SK-N-SH (cell line): ENCODE results near the gene GALNT8. TPM values are rescaled to one million over a fixed set of nuclear protein-coding genes. Genes with fewer than 3 reads are reported as not detected.

Experiments used
- CTCF ChIA-PET: fragments of 300-600, 350-600 bp; formaldehyde crosslinking; extraction: SDS; loops from one replicate; lab custom pipeline; 2021; lab: Yijun Ruan, JAX
- POLR2A ChIA-PET: fragments of 350-600 bp; sonication (Branson Sonifier 250); formaldehyde crosslinking; extraction: SDS; loops from one replicate; lab custom pipeline; 2020; ENCODE audit warnings: antibody characterized with exemption, inconsistent platforms; lab: Yijun Ruan, JAX
- DNase-seq: peaks from one replicate; pipeline ENCODE4 v3.0.0; 2012
- H2AFZ ChIP-seq: fragments of 200-600 bp; sonication (generic); 2 replicates; pipeline ENCODE4 v1.8.1; 2016; ENCODE audit warnings: antibody characterized with exemption, mild to moderate bottlenecking, low read depth
- H3F3A ChIP-seq: fragments of 200-600 bp; sonication (generic); replicated peaks from 2 replicates; pipeline ENCODE3; 2016; ENCODE audit warnings: antibody characterized with exemption, mild to moderate bottlenecking; ENCODE audit not compliant: insufficient read depth
- H3K27ac ChIP-seq, 2 experiments: fragments of 200-500 bp in 1 of 2; fragments of 200-600 bp in 1 of 2; sonication (Bioruptor generic) in 1 of 2; sonication (generic), shearing (Covaris generic) in 1 of 2; 2 replicates each; pipeline versions ENCODE4 v1.5.1 to v1.6.1; 2014 to 2016; ENCODE audit warnings: low read depth in 2 of 2, inconsistent platforms in 1 of 2, low read length in 1 of 2, mild to moderate bottlenecking in 1 of 2, mixed read lengths in 1 of 2
- H3K27me3 ChIP-seq: fragments of 200-600 bp; sonication (generic), shearing (Covaris generic); 2 replicates; pipeline ENCODE4 v1.6.1; 2016; ENCODE audit warnings: mixed run types; ENCODE audit not compliant: insufficient read depth
- H3K36me3 ChIP-seq, 2 experiments: fragments of 200-500 bp in 1 of 2; fragments of 200-600 bp in 1 of 2; sonication (Bioruptor generic) in 1 of 2; sonication (generic) in 1 of 2; replicated peaks in 1 of 2; 2 replicates each; pipeline versions ENCODE3 to v1.5.1; 2014 to 2016; ENCODE audit warnings: low read length in 1 of 2, mild to moderate bottlenecking in 1 of 2; ENCODE audit not compliant: insufficient read depth in 2 of 2, control insufficient read depth in 1 of 2
- H3K4me1 ChIP-seq, 2 experiments: fragments of 200-500 bp in 1 of 2; fragments of 200-600 bp in 1 of 2; sonication (Bioruptor generic) in 1 of 2; sonication (generic), shearing (Covaris generic) in 1 of 2; 2 replicates each; pipeline versions ENCODE4 v1.5.1 to v1.6.1; 2014 to 2016; ENCODE audit warnings: low read depth in 1 of 2, low read length in 1 of 2, mixed run types in 1 of 2; ENCODE audit not compliant: insufficient read depth in 2 of 2, control insufficient read depth in 1 of 2
- H3K4me2 ChIP-seq: fragments of 200-600 bp; sonication (generic), shearing (Covaris generic); 2 replicates; pipeline ENCODE4 v1.6.1; 2017; ENCODE audit warnings: mixed run types
- H3K4me3 ChIP-seq, 2 experiments: fragments of 200-500 bp in 1 of 2; fragments of 200-600 bp in 1 of 2; sonication (Bioruptor generic) in 1 of 2; sonication (generic), shearing (Covaris generic) in 1 of 2; 2 replicates each; pipeline versions ENCODE4 v1.5.1 to v1.8.1; 2014 to 2016; ENCODE audit warnings: low read depth in 2 of 2, inconsistent platforms in 1 of 2, low read length in 1 of 2, mild to moderate bottlenecking in 1 of 2, mixed read lengths in 1 of 2, moderate library complexity in 1 of 2
- H3K79me2 ChIP-seq: fragments of 200-600 bp; sonication (generic); 2 replicates; pipeline ENCODE4 v1.8.1; 2017; ENCODE audit warnings: mild to moderate bottlenecking; ENCODE audit not compliant: insufficient read depth
- H3K9ac ChIP-seq: fragments of 200-600 bp; sonication (generic); 2 replicates; pipeline ENCODE4 v1.6.1; 2017; ENCODE audit warnings: mixed run types
- H3K9me2 ChIP-seq: fragments of 200-600 bp; sonication (generic); 2 replicates; pipeline ENCODE4 v1.6.1; 2017; ENCODE audit warnings: mixed run types
- H3K9me3 ChIP-seq: fragments of 200-600 bp; sonication (generic); 2 replicates; pipeline ENCODE4 v1.6.1; 2017; ENCODE audit warnings: mixed run types, mild to moderate bottlenecking, moderate library complexity
- H4K20me1 ChIP-seq: fragments of 200-600 bp; sonication (generic); 2 replicates; pipeline ENCODE4 v1.6.1; 2017; ENCODE audit warnings: mild to moderate bottlenecking, mixed run types; ENCODE audit not compliant: insufficient read depth
- CHD2 ChIP-seq: fragments of 150-350 bp; IDR thresholded peaks from 2 replicates; pipeline ENCODE4 v1.6.1; 2018; ENCODE audit warnings: low read length; ENCODE audit not compliant: partially characterized antibody
- EP300 ChIP-seq, 2 experiments: IDR thresholded peaks; 2 replicates each; pipeline versions ENCODE4 v1.4.0 to v1.6.1; 2012; ENCODE audit warnings: borderline replicate concordance in 1 of 2, low read depth in 1 of 2, low read length in 1 of 2
- FOSL2 ChIP-seq: IDR thresholded peaks from 2 replicates; pipeline ENCODE4 v1.4.0; 2012; ENCODE audit warnings: low read depth, mild to moderate bottlenecking, moderate library complexity, borderline replicate concordance
- FOXM1 ChIP-seq: IDR thresholded peaks from 2 replicates; pipeline ENCODE4 v1.4.0; 2012; ENCODE audit warnings: low read depth, mild to moderate bottlenecking
- GABPA ChIP-seq: IDR thresholded peaks from 2 replicates; pipeline ENCODE4 v1.4.0; 2012; ENCODE audit warnings: low read depth, mild to moderate bottlenecking
- GATA2 ChIP-seq: sonication (generic); formaldehyde crosslinking; IDR thresholded peaks from 2 replicates; pipeline ENCODE4 v1.5.0; 2020; ENCODE audit warnings: mild to moderate bottlenecking, missing genetic modification reagents
- MEF2A ChIP-seq: IDR thresholded peaks from 2 replicates; pipeline ENCODE4 v1.4.0; 2012; ENCODE audit warnings: low read depth, borderline replicate concordance
- NRF1 ChIP-seq: IDR thresholded peaks from 2 replicates; pipeline ENCODE4 v1.6.1; 2012; ENCODE audit warnings: low read depth, mild to moderate bottlenecking, low read length
- POLR2AphosphoS5 ChIP-seq: IDR thresholded peaks from 2 replicates; pipeline ENCODE4 v1.6.1; 2012; ENCODE audit warnings: low read depth, low read length
- RFX5 ChIP-seq: IDR thresholded peaks from 2 replicates; pipeline ENCODE4 v1.6.1; 2012; ENCODE audit warnings: mild to moderate bottlenecking, improper control_type of control experiment, low read length
- RXRA ChIP-seq: IDR thresholded peaks from 2 replicates; pipeline ENCODE4 v1.4.0; 2012; ENCODE audit warnings: low read depth, mild to moderate bottlenecking, borderline replicate concordance
- SMC3 ChIP-seq: IDR thresholded peaks from 2 replicates; pipeline ENCODE4 v1.6.1; 2012; ENCODE audit warnings: low read depth, low read length, improper control_type of control experiment
- TAF1 ChIP-seq: IDR thresholded peaks from 2 replicates; pipeline ENCODE4 v1.6.1; 2012; ENCODE audit warnings: low read depth, mild to moderate bottlenecking, low read length, moderate library complexity, borderline replicate concordance
- TEAD4 ChIP-seq: IDR thresholded peaks from 2 replicates; pipeline ENCODE4 v1.4.0; 2012; ENCODE audit warnings: mild to moderate bottlenecking, borderline replicate concordance; ENCODE audit not compliant: insufficient read depth
- YY1 ChIP-seq: IDR thresholded peaks from 2 replicates; pipeline ENCODE4 v1.4.0; 2012; ENCODE audit warnings: low read depth, mild to moderate bottlenecking
- WGBS: methylation state at CpG from one replicate; pipeline ENCODE4 v1.1.6; 2017; ENCODE audit warnings: low lambda C conversion rate; 5-methylcytosine and 5-hydroxymethylcytosine counted together
- polyA plus RNA-seq, 3 experiments: library from polyadenylated mRNA; depleted of rRNA; stranded (reverse); fragments of >200 nt; gene quantifications; 2 replicates each; pipeline ENCODE4 v1.2.3, GENCODE V29; 2012
- TF ChIP-seq, protein P1 (sequence below): fragments of 150-350 bp; IDR thresholded peaks from 2 replicates; pipeline ENCODE4 v1.6.1; 2016; ENCODE audit warnings: mild to moderate bottlenecking, low read depth, low read length
- TF ChIP-seq, protein P2 (sequence below): fragments of 150-350 bp; IDR thresholded peaks from 2 replicates; pipeline ENCODE4 v1.6.1; 2017; ENCODE audit warnings: antibody characterized with exemption, low read length, low read depth, borderline replicate concordance
- TF ChIP-seq, protein P3 (sequence below): fragments of 200-600 bp; sonication (generic); IDR thresholded peaks from 2 replicates; pipeline ENCODE4 v1.6.1; 2017; ENCODE audit warnings: antibody characterized with exemption, mild to moderate bottlenecking, moderate library complexity
- TF ChIP-seq, protein P4 (sequence below): IDR thresholded peaks from 2 replicates; pipeline ENCODE4 v1.4.0; 2012; ENCODE audit warnings: low read depth, borderline replicate concordance

The GALNT8 gene
- polyA plus RNA-seq, 1 of the 3 experiments (the other 2 are of a cell fraction), result not detected

DNA sequence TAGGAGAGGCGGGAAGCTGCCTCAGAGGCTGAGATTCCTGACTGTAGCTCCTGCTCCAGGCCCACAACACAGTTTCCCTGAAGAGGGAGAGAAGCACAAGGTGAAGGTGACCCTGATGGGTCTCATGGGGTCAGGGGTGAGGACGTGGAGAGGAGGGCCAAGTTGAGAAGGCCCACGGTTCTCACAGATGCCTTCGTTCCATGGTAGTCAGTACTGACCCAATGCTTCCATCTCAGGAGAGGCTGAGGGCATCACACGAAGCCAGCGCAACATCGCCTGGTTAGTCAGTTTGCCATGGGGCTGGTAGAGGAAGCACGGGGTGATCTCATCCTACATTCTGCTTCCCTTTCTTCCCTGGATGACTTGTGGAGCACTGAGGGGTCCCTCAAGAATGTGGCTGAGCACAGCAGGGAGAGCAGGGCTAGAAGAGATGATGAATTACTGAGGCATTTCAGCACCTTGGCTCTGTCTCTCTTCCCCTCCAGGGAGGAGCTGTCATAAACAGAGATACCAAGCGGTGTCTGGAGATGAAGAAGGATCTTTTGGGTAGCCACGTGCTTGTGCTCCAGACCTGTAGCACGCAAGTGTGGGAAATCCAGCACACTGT is 51.9 kb downstream of the GALNT8 start:
- no peaks in the 10 kb centered on the region for H3K9me3 ChIP-seq
- H3K4me3 ChIP-seq, result no peak overlapping the region
- H3K27me3 ChIP-seq, result no peaks in the 10 kb centered on the region
- no peaks in the 10 kb centered on the region for H4K20me1 ChIP-seq
- POLR2A ChIA-PET, result no interaction called here
- H3F3A ChIP-seq, result no peaks in the 10 kb centered on the region
- H3K79me2 ChIP-seq, result no peaks in the 10 kb centered on the region
- no peak overlapping the region for H3K27ac ChIP-seq
- no peaks in the 10 kb centered on the region for H3K9me2 ChIP-seq
- CTCF ChIA-PET, result no interaction called here
- H3K36me3 ChIP-seq, result no peaks in the 10 kb centered on the region
- no peak overlapping the region for H3K9ac ChIP-seq
- H3K4me2 ChIP-seq, result no peak overlapping the region
- TF ChIP-seq MEF2A (no peak), RXRA (no peak), SMC3 (no peak), TAF1 (no peak), GABPA (no peak), GATA2 (CRISPR knock-in tag) (no peak)
- TF ChIP-seq, protein P1, sequence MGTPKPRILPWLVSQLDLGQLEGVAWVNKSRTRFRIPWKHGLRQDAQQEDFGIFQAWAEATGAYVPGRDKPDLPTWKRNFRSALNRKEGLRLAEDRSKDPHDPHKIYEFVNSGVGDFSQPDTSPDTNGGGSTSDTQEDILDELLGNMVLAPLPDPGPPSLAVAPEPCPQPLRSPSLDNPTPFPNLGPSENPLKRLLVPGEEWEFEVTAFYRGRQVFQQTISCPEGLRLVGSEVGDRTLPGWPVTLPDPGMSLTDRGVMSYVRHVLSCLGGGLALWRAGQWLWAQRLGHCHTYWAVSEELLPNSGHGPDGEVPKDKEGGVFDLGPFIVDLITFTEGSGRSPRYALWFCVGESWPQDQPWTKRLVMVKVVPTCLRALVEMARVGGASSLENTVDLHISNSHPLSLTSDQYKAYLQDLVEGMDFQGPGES, result no peak
- TF ChIP-seq, protein P2, sequence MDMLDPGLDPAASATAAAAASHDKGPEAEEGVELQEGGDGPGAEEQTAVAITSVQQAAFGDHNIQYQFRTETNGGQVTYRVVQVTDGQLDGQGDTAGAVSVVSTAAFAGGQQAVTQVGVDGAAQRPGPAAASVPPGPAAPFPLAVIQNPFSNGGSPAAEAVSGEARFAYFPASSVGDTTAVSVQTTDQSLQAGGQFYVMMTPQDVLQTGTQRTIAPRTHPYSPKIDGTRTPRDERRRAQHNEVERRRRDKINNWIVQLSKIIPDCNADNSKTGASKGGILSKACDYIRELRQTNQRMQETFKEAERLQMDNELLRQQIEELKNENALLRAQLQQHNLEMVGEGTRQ, result no peak
- TF ChIP-seq, protein P3, sequence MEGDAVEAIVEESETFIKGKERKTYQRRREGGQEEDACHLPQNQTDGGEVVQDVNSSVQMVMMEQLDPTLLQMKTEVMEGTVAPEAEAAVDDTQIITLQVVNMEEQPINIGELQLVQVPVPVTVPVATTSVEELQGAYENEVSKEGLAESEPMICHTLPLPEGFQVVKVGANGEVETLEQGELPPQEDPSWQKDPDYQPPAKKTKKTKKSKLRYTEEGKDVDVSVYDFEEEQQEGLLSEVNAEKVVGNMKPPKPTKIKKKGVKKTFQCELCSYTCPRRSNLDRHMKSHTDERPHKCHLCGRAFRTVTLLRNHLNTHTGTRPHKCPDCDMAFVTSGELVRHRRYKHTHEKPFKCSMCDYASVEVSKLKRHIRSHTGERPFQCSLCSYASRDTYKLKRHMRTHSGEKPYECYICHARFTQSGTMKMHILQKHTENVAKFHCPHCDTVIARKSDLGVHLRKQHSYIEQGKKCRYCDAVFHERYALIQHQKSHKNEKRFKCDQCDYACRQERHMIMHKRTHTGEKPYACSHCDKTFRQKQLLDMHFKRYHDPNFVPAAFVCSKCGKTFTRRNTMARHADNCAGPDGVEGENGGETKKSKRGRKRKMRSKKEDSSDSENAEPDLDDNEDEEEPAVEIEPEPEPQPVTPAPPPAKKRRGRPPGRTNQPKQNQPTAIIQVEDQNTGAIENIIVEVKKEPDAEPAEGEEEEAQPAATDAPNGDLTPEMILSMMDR, result no peak
- TF ChIP-seq, all 33 proteins: peak for 0
- 6% methylated on average over 8 of the region's 11 CpGs for WGBS
- no peak overlapping the region for H2AFZ ChIP-seq
- no peaks in the 10 kb centered on the region for H3K4me1 ChIP-seq
- no peak for DNase-seq

DNA sequence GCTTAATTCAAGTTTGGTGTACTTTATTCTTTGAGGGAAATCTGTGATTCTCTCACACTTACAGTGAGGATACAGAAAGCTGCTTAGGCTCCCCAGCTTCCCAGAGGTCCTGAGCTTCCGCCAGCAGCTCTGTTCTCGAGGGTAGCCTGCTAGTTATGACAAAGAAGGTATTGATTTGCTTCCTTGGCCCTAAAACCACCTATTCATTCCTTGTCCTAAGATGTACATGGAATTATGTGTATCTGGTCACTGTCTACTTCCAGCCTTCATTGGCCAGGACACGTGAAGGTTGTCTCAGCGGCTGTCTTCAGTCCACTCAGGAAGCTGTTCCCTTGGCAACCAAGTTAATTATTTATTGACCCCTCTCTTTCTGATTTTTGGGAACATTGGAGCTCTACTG is 55.7 kb downstream of the GALNT8 start:
- H2AFZ ChIP-seq, result no peak overlapping the region
- 3% methylated on average over 4 of the region's 4 CpGs for WGBS
- no peaks in the 10 kb centered on the region; the same call in 1 of the 2 replicates for H3K27me3 ChIP-seq
- no peak overlapping the region for H3K27ac ChIP-seq
- ChIA-PET POLR2A (no interaction called here), CTCF (interaction anchor here (2.2 kb wide), 1 partner anchor 17 kb away, joined by 6 read pairs; no protein-coding TSS in a partner anchor)
- no peaks in the 10 kb centered on the region for H3F3A ChIP-seq
- H3K79me2 ChIP-seq, result no peaks in the 10 kb centered on the region
- no peak for DNase-seq
- H3K9me2 ChIP-seq, result no peaks in the 10 kb centered on the region
- H3K9ac ChIP-seq, result no peak overlapping the region
- no peaks in the 10 kb centered on the region for H3K9me3 ChIP-seq
- no peaks in the 10 kb centered on the region for H4K20me1 ChIP-seq
- H3K4me3 ChIP-seq, result no peak overlapping the region
- no peaks in the 10 kb centered on the region for H3K4me1 ChIP-seq
- no peak overlapping the region for H3K4me2 ChIP-seq
- no peaks in the 10 kb centered on the region for H3K36me3 ChIP-seq
- TF ChIP-seq POLR2AphosphoS5 (no peak), EP300 (IDR thresholded peaks at IDR 0.05; ENCODE audit: borderline replicate concordance in 1 of 2, low read depth in 1 of 2, low read length in 1 of 2) (no peak), FOSL2 (no peak), CHD2 (no peak), YY1 (no peak), RFX5 (no peak), MEF2A (no peak), SMC3 (no peak), TAF1 (no peak), NRF1 (no peak), FOXM1 (no peak), TEAD4 (no peak)
- TF ChIP-seq, protein P4, sequence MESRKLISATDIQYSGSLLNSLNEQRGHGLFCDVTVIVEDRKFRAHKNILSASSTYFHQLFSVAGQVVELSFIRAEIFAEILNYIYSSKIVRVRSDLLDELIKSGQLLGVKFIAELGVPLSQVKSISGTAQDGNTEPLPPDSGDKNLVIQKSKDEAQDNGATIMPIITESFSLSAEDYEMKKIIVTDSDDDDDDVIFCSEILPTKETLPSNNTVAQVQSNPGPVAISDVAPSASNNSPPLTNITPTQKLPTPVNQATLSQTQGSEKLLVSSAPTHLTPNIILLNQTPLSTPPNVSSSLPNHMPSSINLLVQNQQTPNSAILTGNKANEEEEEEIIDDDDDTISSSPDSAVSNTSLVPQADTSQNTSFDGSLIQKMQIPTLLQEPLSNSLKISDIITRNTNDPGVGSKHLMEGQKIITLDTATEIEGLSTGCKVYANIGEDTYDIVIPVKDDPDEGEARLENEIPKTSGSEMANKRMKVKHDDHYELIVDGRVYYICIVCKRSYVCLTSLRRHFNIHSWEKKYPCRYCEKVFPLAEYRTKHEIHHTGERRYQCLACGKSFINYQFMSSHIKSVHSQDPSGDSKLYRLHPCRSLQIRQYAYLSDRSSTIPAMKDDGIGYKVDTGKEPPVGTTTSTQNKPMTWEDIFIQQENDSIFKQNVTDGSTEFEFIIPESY, result no peak
- TF ChIP-seq, protein P3, result no peak
